HFF-Myc (cell line): ENCODE data around the gene ALOX5AP.

Source experiments
- DNase-seq: peaks from one replicate; pipeline ENCODE4 v3.0.0-alpha.2; 2011; ENCODE audit warnings: low read depth; ENCODE audit errors: extremely low read depth
- H3K4me3 ChIP-seq: replicated peaks from 2 replicates; pipeline ENCODE4 v1.5.1; 2011; ENCODE audit warnings: low read depth, mild to moderate bottlenecking, control low read depth, low read length
- CTCF ChIP-seq: IDR thresholded peaks from 2 replicates; pipeline ENCODE4 v1.5.1; 2012; ENCODE audit warnings: mild to moderate bottlenecking, low read depth, low read length, control low read depth; ENCODE audit errors: missing control alignments

Gene ALOX5AP

GRCh38 chr13:30757026-30757742, 21.8 kb downstream of the ALOX5AP start:
- H3K4me3 ChIP-seq, result no peak overlapping the region
- no peak for TF ChIP-seq CTCF
- DNase-seq, result no peak

- no peak overlapping the region for H3K4me3 ChIP-seq
- no peak for TF ChIP-seq CTCF
- DNase-seq, result no peak
These were observed 24.4 kb downstream of the ALOX5AP start for GRCh38 chr13:30759748-30760147.

- no peak overlapping the region for H3K4me3 ChIP-seq
- DNase-seq, result no peak
- no peak for TF ChIP-seq CTCF
These were observed 27.3 kb downstream of the ALOX5AP start for GRCh38 chr13:30762643-30763042.

- H3K4me3 ChIP-seq, result no peak overlapping the region
- no peak for TF ChIP-seq CTCF
- no peak for DNase-seq
These were observed 28.6 kb downstream of the ALOX5AP start for GRCh38 chr13:30763786-30764413.

GRCh38 chr13:30766231-30766630, 30.9 kb downstream of the ALOX5AP start:
- TF ChIP-seq CTCF, result no peak
- H3K4me3 ChIP-seq, result no peak overlapping the region
- DNase-seq, result no peak

GRCh38 chr13:30770929-30771328, 35.6 kb downstream of the ALOX5AP start:
- TF ChIP-seq CTCF, result no peak
- no peak for DNase-seq
- no peak overlapping the region for H3K4me3 ChIP-seq

GRCh38 chr13:30773561-30773960, 38.2 kb downstream of the ALOX5AP start:
- TF ChIP-seq CTCF, result no peak
- H3K4me3 ChIP-seq, result no peak overlapping the region
- no peak for DNase-seq
